Ovary (tissue), 3 donors: ENCODE data around the gene HOXA13.

Experiments
- CTCF ChIP-seq, 3 donors: fragments of 450-650 bp in 2 of 3; fragments of 200-600 bp in 1 of 3; IDR thresholded peaks; one replicate each; pipeline versions ENCODE4 v1.5.1 to v1.8.0; 2016 to 2022; ENCODE audit warnings: antibody characterized with exemption in 3 of 3, mild to moderate bottlenecking in 1 of 3
- POLR2A ChIP-seq: fragments of 450-650 bp; IDR thresholded peaks from one replicate; pipeline ENCODE4 v1.6.1; 2017; ENCODE audit warnings: antibody characterized with exemption, mild to moderate bottlenecking, moderate library complexity
- donor health status: DM: no; HTN: no; CAD: no.

GRCh38 chr7:27198138-27198841 is 1.6 kb downstream of the HOXA13 start:
- TF ChIP-seq CTCF (IDR thresholded peaks at IDR 0.05) (no peak), POLR2A (no peak)
